ENCODE data around the gene NELL2. TPM values are rescaled to one million over a fixed set of nuclear protein-coding genes. Genes with fewer than 3 reads are reported as not detected.

Gene NELL2
- total RNA-seq, 1 experiment from 2014 or later: 32.7 TPM

GRCh38 chr12:44584625-44585024 is 291.5 kb downstream of the NELL2 start:
- H3K27ac Mint-ChIP-seq: peak overlapping the region in 2 of 3 experiments; percentile 32 to 62; a peak in 2 of 7 replicates
- Histone ChIP-seq H3K79me1 (ENCODE audit: insufficient read depth, low read depth, low read length, poor library complexity, severe bottlenecking) (no peaks in the 10 kb centered on the region), H3K4ac (ENCODE audit: low read depth, low read length) (no peak overlapping the region), H3K27ac (ENCODE audit: insufficient read length, low read depth, low read length) (no peak overlapping the region), H3K56ac (ENCODE audit: insufficient read length, low read depth, low read length) (no peak overlapping the region), H2AFZ (ENCODE audit: low read length) (no peak overlapping the region), H2AK5ac (ENCODE audit: insufficient read length, low read length) (no peak overlapping the region), H4K20me1 (ENCODE audit: control insufficient read depth, insufficient read depth, insufficient read length) (no peaks in the 10 kb centered on the region), H2BK15ac (ENCODE audit: low read depth, low read length) (no peak overlapping the region), H3K9me3 (ENCODE audit: control insufficient read depth, low read depth, low read length) (no peaks in the 10 kb centered on the region), H3K9ac (ENCODE audit: extremely low read depth, insufficient read length, low read length) (no peak overlapping the region), H2BK120ac (ENCODE audit: low read depth, low read length, poor library complexity, severe bottlenecking) (no peak overlapping the region), H4K8ac (replicated peaks; ENCODE audit: insufficient read length, low read depth, low read length) (no peak overlapping the region), H2BK12ac (ENCODE audit: insufficient read length, low read depth, low read length) (no peak overlapping the region), H3K14ac (ENCODE audit: insufficient read depth, low read length) (no peak overlapping the region), H3K27me3 (ENCODE audit: insufficient read depth, low read length) (no peaks in the 10 kb centered on the region), H3K23me2 (ENCODE audit: insufficient read length, low read depth, low read length, poor library complexity, severe bottlenecking) (no peaks in the 10 kb centered on the region), H3K4me2 (ENCODE audit: insufficient read depth, insufficient read length, low read length) (no peak overlapping the region), H4K5ac (ENCODE audit: insufficient read length, low read depth, low read length) (no peak overlapping the region), H4K91ac (ENCODE audit: insufficient read length, low read depth, low read length) (no peak overlapping the region), H3K23ac (ENCODE audit: insufficient read length, low read depth, low read length) (no peak overlapping the region), H3T11ph (ENCODE audit: low read length) (no peak overlapping the region), H3K18ac (ENCODE audit: insufficient read length, low read depth, low read length) (no peak overlapping the region), H2BK20ac (ENCODE audit: low read depth, low read length, poor library complexity, severe bottlenecking) (no peak overlapping the region), H3K4me1 (ENCODE audit: insufficient read depth, low read length) (peaks cover 9% of the 10 kb centered on the region), H2BK5ac (ENCODE audit: insufficient read length, low read length) (no peak overlapping the region), H3K79me2 (ENCODE audit: insufficient read depth, low read length) (no peaks in the 10 kb centered on the region)
- WGBS (ENCODE audit: extremely low coverage, insufficient read length, low lambda C conversion rate): no CpG with 5 or more reads among the region's 2 CpGs
- no peak for TF ChIP-seq CTCF (conservative IDR thresholded peaks at IDR 0.05)
- no peak for DNase-seq
- H3K4me1 Mint-ChIP-seq: peaks cover 39 to 44% of the 10 kb centered on the region in 2 experiments
- H3K27me3 Mint-ChIP-seq (ENCODE audit: low read depth): no peaks in the 10 kb centered on the region
- H3K4me3 Mint-ChIP-seq: no peak overlapping the region
- H3K36me3 Mint-ChIP-seq (ENCODE audit: insufficient read depth in 1 of 3, low read depth in 3 of 3): peaks cover 0 to 4% (median 1%) of the 10 kb centered on the region in 3 experiments; a peak in 2 of 7 replicates
- H3K9me3 Mint-ChIP-seq: no peaks in the 10 kb centered on the region

Data from H9 (cell line).